CD4-positive, alpha-beta T cell treated with Interleukin-17A for 4 hours (primary cell): ENCODE data around the gene LIX1.
"Not testable (repeated sequence)": the region's sequence is repeated elsewhere in the genome, so short reads cannot be mapped to it uniquely, and the experiment has no call there.

ENCODE experiments used
- DNase-seq: peaks from one replicate; pipeline ENCODE4 v3.0.0-alpha.2; 2020; ENCODE audit warnings: mixed read lengths

LIX1 gene

DNA sequence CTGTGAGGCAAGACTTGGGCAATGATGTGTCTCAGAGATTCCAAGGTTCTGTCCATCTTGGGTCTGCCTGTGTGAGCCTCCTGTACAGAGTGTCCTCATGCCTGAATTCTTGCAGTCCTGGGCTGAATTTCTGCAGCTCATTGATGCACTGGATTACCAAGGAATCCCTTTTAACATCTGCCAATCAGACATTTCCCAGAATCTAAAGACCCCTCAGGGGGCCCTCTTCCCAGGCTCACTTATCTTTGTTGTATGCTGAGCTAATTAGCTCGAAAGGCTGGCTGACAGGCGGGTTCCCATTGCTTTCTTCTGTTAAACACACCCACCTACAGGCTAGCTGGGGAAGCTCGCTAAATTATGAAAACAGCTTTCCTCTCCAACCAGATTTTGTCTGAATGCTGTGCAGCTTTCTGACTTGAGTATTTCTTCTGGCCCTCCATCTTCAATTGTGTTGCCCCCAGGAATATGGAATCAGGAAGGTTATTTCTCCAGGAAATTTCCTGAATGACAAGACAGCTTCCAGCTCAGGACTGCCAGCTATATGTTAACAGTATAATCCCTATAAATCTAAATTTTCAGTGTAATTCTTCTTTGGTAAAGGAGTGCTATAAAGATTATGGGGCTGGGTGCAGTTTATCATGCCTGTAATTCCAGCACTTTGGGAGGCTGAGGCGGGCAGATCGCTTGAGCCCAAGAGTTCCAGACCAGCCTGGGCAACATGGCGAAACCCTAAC is at the start of gene LIX1:
Gene LIX1 (minus strand): TSS at position 91 of the 734 bp plus-strand sequence. CDS start 35 bp downstream, at position 56.
- peak; percentile 19 for DNase-seq

- no peak for DNase-seq
These were observed 49.5 kb upstream of the LIX1 start for GRCh38 chr5:97191893-97192292.

DNA sequence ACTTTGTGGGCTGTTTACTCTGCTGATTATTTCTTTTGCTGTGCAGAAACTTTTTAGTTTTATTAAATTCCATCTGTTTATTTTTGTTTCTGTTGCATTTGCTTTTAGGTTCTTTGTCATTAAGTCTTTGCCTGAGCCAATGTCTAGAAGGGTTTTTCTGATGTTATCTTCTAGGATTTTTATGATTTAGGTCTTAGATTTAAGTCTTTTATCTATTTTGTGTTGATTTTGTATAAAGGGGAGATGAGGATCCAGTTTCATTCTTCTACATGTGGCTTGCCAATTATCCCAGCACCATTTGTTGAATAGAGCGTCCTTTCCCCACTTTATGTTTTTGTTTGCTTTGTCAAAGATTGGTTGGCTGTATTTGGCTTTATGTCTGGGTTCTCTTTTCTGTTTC is 47.1 kb upstream of the LIX1 start:
- DNase-seq: not testable (repeated sequence)

DNA sequence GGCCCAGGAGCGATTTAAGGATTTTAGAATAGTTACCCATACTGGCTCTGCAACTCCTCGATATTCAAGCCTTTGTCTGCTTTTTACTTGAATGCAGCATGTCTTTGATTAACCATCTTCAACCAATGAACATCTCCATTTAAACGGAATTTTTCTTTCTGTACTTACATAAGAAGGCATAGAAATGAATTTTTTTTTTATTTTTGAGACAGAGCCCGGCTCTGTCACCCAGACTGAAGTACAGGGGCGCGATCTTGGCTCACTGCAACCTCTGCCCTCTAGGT is 41.5 kb upstream of the LIX1 start:
- DNase-seq: no peak

GRCh38 chr5:97183100-97183929 is 40.9 kb upstream of the LIX1 start, which contains the start of gene RIOK2:
RIOK2 (minus strand) TSS chr5:97183247; CDS start chr5:97183191, 56 bp downstream.
- DNase-seq: peak; percentile 96

GRCh38 chr5:97182571-97183099 is 40.2 kb upstream of the LIX1 start:
- peak; percentile 44 for DNase-seq

DNA sequence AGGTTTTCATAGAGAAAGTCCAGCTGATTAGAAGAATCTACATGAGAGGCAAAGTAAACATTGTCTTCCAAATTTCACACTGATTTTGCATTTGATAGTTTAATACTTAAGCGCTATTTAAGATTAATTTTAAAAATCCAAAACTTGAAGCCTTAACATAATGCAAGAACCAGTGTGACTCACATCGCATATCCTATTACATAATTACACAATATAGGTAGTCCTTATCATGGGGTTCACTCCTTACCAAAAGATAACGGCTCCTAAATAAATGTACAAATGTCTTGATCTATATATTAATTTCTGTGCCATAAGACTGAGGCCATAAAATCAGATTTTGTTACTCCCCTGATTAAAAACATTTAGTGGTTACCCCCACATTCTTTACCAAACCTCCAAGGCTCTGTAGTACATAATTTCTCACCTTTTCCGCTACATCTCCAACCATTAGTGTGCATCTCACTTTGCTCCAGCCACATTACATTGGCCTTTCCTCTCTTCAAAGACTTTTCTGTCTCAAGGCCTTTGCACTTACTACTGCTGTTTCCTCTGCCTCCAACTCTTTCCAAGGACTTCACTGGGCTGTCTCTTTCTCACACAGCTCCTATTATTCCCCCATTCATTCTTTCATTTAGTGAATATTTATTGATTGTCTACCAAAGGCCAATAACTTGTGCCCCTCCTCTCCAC is 39.6 kb upstream of the LIX1 start:
- no peak for DNase-seq

DNA sequence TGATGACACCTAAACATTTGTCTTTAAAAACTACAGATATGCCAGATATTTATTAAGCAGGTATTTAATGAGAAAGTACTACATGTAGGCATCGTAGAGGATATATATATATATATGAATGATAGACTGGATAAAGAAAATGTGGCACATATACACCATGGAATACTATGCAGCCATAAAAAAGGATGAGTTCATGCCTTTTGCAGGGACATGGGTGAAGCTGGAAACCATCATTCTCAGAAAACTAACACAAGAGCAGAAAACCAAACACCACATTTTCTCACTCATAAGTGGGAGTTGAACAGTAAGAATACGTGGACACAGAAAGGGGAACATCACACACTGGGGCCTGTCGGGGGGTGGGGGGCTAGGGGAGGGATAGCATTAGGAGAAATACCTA is 37.0 kb upstream of the LIX1 start:
- DNase-seq: not testable (repeated sequence)

GRCh38 chr5:97172227-97172626 is 29.8 kb upstream of the LIX1 start:
- no peak for DNase-seq

DNA sequence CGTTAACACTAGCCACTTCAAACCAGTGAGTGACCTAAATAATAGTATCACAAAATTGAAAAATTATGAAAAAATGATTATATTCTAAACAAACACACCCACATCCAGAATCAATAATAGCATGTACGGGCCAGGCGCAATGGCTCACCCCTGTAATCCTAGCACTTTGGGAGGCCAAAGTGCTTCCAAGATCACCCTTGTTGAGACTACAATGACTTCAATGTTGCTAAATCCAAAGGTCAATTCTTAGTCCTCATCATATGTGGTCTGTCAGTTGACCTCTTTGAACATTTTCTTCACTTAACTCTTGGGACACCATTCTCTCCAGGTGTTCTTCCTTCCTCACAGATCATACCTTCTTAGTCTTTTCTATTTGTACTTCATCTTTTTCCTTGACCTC is 29.3 kb upstream of the LIX1 start:
- DNase-seq: no peak

GRCh38 chr5:97167435-97167834 is 25.0 kb upstream of the LIX1 start:
- no peak for DNase-seq

GRCh38 chr5:97165726-97166125 is 23.3 kb upstream of the LIX1 start:
- DNase-seq: no peak

DNA sequence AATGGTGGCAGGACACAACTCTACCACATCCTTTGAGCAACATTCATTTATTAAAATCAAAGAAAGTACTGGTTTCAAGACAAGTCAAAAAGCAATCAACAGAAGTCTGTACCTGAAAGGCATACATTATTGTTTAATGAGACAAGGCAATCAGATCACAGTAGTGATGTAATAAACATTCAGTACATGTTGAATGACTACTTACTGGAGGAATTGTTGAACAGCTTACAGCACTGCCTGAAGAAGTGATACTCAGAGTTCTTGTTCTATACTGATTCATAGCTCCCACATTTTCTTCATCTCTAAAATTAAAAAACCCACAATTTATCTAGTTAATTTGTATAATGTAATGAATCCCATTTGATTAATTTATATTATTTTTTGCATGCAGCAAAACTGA is 22.4 kb upstream of the LIX1 start:
- no peak for DNase-seq

DNA sequence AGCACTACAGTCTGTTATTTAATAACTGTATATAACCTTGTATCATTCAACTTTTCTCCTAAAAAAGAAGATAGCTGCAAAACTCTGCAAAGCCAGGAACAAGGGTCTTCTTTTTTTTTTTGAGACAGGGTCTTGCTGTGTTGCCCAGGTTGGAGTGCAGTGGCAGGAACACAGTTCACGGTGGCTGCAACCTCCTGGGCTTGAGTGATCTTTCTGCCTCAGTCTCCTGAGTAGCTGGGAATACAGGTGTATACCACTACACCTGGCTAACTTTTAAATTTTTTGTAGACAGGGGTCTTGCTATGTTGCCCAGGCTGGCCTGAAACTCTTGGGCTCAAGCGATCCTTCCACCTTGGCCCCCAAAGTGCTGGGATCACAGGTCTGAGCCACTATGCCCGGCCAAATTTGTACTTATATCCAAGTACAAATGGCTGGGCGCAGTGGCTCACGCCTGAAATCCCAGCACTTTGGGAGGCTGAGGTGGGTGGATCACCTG is 21.4 kb upstream of the LIX1 start:
- no peak for DNase-seq

DNA sequence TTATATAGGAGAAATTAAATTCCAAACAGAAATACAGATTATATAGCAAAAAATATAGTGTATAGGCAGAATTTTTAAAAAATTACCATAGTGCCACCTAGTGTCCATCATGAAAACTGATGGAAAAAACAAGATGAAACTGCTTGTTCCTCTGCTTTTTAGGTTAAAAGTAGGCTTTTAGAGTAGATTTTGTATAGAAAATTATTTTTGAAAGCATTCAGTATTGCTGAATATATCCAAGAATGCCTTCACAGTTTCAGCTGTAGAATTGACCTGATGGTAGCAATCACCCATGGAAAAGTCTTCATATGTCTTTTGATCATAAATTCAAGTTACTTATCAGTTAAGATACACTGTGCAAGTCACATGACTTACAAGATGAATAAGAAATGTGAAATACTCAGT is 21.0 kb upstream of the LIX1 start:
- no peak for DNase-seq

DNA sequence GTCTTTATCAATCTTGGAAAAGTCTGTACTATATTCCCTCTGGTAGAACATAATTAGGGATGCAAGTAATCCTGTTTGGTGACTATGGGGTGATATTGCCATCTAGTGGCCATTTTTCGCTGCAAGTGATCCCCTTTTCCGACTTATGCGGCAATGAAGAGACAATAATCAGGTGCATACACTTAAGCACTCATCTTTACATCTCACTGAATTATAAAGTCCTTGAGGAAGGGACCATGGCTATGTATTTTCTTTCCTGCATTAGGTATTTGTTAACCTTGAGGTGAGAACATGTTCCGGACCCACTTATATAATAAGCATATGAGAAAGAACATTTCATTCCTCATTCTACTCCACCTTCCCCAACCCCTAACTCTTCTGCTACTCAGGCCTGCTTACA is 19.6 kb upstream of the LIX1 start:
- DNase-seq: peak; percentile 72

DNA sequence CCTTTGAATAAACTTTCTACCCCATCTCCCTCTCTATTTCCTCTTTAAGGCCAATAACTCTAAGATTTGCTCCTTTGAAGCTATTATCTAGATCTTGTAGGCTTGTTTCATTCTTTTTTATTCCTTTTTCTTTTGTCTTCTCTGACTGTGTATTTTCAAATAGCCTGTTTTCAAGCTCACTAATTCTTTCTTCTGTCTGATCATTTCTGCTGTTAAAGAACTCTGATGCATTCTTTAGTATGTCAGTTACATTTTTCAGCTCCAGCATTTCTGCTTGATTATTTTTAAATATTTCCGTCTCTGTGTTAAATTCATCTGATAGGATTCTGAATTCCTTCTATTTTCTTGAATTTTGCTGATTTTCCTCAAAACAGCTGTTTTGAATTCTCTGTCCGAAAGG is 15.3 kb upstream of the LIX1 start:
- DNase-seq: no peak

- no peak for DNase-seq
These were observed 9.0 kb upstream of the LIX1 start for GRCh38 chr5:97151370-97151769.

DNA sequence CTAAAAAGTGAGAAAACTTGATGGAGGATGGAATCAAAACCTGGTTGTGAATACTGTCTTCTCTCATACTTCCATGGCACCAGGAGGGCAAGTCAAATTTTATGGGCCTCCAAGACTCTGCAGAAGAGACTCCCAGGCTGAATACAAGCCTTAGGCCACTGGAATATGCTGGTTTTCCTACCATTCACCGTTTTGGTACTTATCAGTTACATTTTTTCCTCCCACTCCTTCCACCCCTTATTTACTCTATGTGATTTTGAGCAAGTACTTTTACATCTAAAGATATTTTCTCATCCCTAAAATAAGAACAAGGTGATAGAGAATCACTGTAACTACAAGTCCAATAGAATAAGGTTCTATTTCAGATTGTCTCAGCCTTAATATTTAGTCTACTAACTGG is 8.0 kb upstream of the LIX1 start:
- DNase-seq: no peak

DNA sequence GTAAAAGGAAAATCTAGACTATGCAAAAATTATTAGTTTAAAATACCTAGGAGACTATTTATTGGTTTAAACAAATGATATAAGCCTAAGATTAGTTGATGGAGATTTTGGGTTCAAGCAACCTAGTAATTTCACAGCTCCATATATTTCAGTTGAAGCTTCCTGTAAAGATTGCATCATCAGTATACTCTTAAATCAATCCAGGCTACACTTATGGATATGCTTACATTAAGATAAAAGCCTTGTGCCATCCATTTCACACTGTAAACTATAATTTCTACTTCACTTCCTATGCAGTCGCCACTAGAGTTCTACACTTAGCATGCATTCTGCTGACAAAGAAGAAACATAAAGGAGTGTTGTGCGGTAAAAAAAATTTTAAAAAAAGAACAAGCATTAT is 7.3 kb upstream of the LIX1 start:
- no peak for DNase-seq

DNA sequence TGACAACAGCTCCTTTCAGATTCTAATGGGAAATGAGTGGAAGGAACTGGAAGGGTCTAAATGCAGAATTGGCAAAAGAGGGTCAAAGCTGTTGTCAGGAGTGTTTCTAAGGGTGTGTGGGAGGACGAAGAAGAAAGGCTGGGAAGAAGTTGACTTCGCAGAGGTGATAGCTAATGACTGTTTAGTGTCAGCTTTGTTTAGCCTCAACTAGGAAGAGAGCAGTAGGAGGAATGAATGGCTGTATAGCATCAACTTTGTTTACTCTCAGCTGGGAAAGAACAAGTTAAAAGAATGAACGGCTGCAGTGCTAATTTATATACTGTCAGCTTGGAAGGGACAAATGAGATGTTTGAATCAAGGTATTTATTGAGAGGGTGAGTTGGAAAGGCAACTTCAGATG is 5.9 kb upstream of the LIX1 start:
- no peak for DNase-seq

GRCh38 chr5:97143704-97144103 is 1.3 kb upstream of the LIX1 start:
- no peak for DNase-seq

GRCh38 chr5:97141539-97141938 is 872 bp downstream of the LIX1 start:
- DNase-seq: no peak
